UCSD-AML1 (cell line): ENCODE measurements around the gene MTUS2.
"Not testable (repeated sequence)": the region's sequence is repeated elsewhere in the genome, so short reads cannot be mapped to it uniquely, and the experiment has no call there.

Source experiments
- DNase-seq: peaks from one replicate; lab custom pipeline; 2025; ENCODE audit not compliant: unreplicated experiment; lab: John Stamatoyannopoulos, UW

MTUS2 gene

GRCh38 chr13:29156136-29156535 lies 336.0 kb downstream of the MTUS2 start:
- no peak for DNase-seq

- no peak for DNase-seq
Observed at GRCh38 chr13:29159871-29160270, 339.7 kb downstream of the MTUS2 start.

GRCh38 chr13:29160862-29161261 lies 340.7 kb downstream of the MTUS2 start:
- no peak for DNase-seq

- DNase-seq = no peak
Observed at GRCh38 chr13:29161676-29162075, 341.5 kb downstream of the MTUS2 start.

- no peak for DNase-seq
Observed at GRCh38 chr13:29162638-29163235, 342.6 kb downstream of the MTUS2 start.

GRCh38 chr13:29164116-29164515 lies 344.0 kb downstream of the MTUS2 start:
- no peak for DNase-seq

GRCh38 chr13:29165216-29165615 lies 345.1 kb downstream of the MTUS2 start:
- DNase-seq = no peak

- DNase-seq = no peak
Observed at GRCh38 chr13:29165840-29166239, 345.7 kb downstream of the MTUS2 start.

- DNase-seq = no peak
Observed at GRCh38 chr13:29170436-29171082, 350.4 kb downstream of the MTUS2 start.

GRCh38 chr13:29171244-29171643 lies 351.1 kb downstream of the MTUS2 start:
- no peak for DNase-seq

- DNase-seq = no peak
Observed at GRCh38 chr13:29174093-29174492, 354.0 kb downstream of the MTUS2 start.

GRCh38 chr13:29175250-29175873 lies 355.2 kb downstream of the MTUS2 start:
- no peak for DNase-seq

- DNase-seq = no peak
Observed at GRCh38 chr13:29180055-29180454, 359.9 kb downstream of the MTUS2 start.

GRCh38 chr13:29182216-29182615 lies 362.1 kb downstream of the MTUS2 start:
- no peak for DNase-seq

- DNase-seq = no peak
Observed at GRCh38 chr13:29185926-29186325, 365.8 kb downstream of the MTUS2 start.

GRCh38 chr13:29187584-29187983 lies 367.4 kb downstream of the MTUS2 start:
- DNase-seq = no peak

- DNase-seq = no peak
Observed at GRCh38 chr13:29190298-29190697, 370.2 kb downstream of the MTUS2 start.

- DNase-seq = no peak
Observed at GRCh38 chr13:29193083-29193482, 372.9 kb downstream of the MTUS2 start.

GRCh38 chr13:29195456-29195855 lies 375.3 kb downstream of the MTUS2 start:
- no peak for DNase-seq

- no peak for DNase-seq
Observed at GRCh38 chr13:29196409-29197074, 376.4 kb downstream of the MTUS2 start.

- not testable (repeated sequence) for DNase-seq
Observed at GRCh38 chr13:29202753-29203152, 382.6 kb downstream of the MTUS2 start.

- DNase-seq = no peak
Observed at GRCh38 chr13:29204651-29205050, 384.5 kb downstream of the MTUS2 start.
